Activated B cell treated with CpG ODN at 0.5 μM for 24 hours (primary cell): ENCODE data around the gene GPR137. TPM values are rescaled to one million over a fixed set of nuclear protein-coding genes. Genes with fewer than 3 reads are reported as not detected.

Experiments
- ATAC-seq: fragments of 200-7000 bp; cut with Tn5 transposase; one replicate; pipeline ENCODE4 v1.10.0; 2021; ENCODE audit warnings: low read depth, mild to moderate bottlenecking, moderate library complexity
- CTCF ChIA-PET: fragments of 350-600 bp; sonication (Branson Sonifier 250); formaldehyde crosslinking; loops from one replicate; lab custom pipeline; 2021; ENCODE audit warnings: antibody characterized with exemption; lab: Charles Lee
- POLR2A ChIA-PET: fragments of 350-600 bp; sonication (Branson Sonifier 250); formaldehyde crosslinking; loops from one replicate; lab custom pipeline; 2021; ENCODE audit warnings: antibody characterized with exemption; lab: Charles Lee
- DNase-seq: peaks from one replicate; pipeline ENCODE4 v3.0.0; 2022
- H3K27ac Mint-ChIP-seq: one replicate; pipeline ENCODE4 v1.8.0; 2020; ENCODE audit warnings: mixed read lengths
- H3K27me3 Mint-ChIP-seq: one replicate; pipeline ENCODE4 v1.8.0; 2021; ENCODE audit warnings: mixed read lengths
- H3K36me3 Mint-ChIP-seq: one replicate; pipeline ENCODE4 v1.8.0; 2021; ENCODE audit warnings: low read depth, mixed read lengths
- H3K4me1 Mint-ChIP-seq: one replicate; pipeline ENCODE4 v1.8.0; 2021; ENCODE audit warnings: mixed read lengths
- H3K4me3 Mint-ChIP-seq: one replicate; pipeline ENCODE4 v1.8.0; 2020; ENCODE audit warnings: mild to moderate bottlenecking, mixed read lengths
- H3K9me3 Mint-ChIP-seq: one replicate; pipeline ENCODE4 v1.8.0; 2020; ENCODE audit warnings: mixed read lengths
- intact Hi-C: fragments of 100-400 bp; cut with micrococcal nuclease; formaldehyde crosslinking; loops from one replicate; pipeline ENCODE4 v1.15.1; 2024
- total RNA-seq: library from RNA; stranded (reverse); gene quantifications from 2 replicates; pipeline ENCODE4 v1.2.3, GENCODE V29; 2022
- TF ChIP-seq, protein P1 (sequence below): fragments of 200-600 bp; IDR thresholded peaks from one replicate; pipeline ENCODE4 v1.8.0; 2022; ENCODE audit warnings: antibody characterized with exemption, mild to moderate bottlenecking

Gene GPR137
- total RNA-seq, 1 donor from 2014 or later: 53.1 TPM

DNA sequence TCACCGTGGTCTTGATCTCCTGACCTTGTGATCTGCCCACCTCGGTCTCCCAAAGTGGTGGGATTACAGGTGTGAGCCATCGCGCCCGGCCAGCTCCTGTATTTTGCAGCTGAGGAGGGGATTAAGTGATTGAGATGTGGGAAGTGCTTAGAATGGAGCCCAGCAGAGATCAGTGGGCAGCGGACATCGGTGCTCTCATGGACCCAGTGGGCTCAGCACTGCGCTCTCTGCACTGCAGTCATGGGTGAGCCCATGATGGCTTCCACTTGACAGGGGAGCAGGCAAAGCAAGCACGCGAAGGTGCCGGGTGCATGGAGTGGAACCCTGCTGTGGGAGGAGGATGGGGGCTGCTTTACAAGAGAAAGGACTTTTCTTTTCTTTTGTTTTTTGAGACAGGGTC is 45.2 kb downstream of the GPR137 start:
- peaks cover 27% of the 10 kb centered on the region for H3K4me1 Mint-ChIP-seq
- H3K4me3 Mint-ChIP-seq: no peak overlapping the region
- no peak overlapping the region for H3K27ac Mint-ChIP-seq
- TF ChIP-seq, protein P1, sequence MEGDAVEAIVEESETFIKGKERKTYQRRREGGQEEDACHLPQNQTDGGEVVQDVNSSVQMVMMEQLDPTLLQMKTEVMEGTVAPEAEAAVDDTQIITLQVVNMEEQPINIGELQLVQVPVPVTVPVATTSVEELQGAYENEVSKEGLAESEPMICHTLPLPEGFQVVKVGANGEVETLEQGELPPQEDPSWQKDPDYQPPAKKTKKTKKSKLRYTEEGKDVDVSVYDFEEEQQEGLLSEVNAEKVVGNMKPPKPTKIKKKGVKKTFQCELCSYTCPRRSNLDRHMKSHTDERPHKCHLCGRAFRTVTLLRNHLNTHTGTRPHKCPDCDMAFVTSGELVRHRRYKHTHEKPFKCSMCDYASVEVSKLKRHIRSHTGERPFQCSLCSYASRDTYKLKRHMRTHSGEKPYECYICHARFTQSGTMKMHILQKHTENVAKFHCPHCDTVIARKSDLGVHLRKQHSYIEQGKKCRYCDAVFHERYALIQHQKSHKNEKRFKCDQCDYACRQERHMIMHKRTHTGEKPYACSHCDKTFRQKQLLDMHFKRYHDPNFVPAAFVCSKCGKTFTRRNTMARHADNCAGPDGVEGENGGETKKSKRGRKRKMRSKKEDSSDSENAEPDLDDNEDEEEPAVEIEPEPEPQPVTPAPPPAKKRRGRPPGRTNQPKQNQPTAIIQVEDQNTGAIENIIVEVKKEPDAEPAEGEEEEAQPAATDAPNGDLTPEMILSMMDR: no peak
- intact Hi-C loops: loop anchor here (1.0 kb wide), 1 partner anchor 13 kb away; the partner anchor contains the start of gene PRDX5
- H3K36me3 Mint-ChIP-seq: peaks cover 2% of the 10 kb centered on the region
- H3K9me3 Mint-ChIP-seq: peaks cover 1% of the 10 kb centered on the region
- DNase-seq: no peak
- ChIA-PET CTCF (interaction anchor here (0.6 to 3.4 kb wide), 10 partner anchors 9 to 126 kb away, joined by 3 to 56 read pairs (median 6); partner anchors contain the start of genes CCDC88B, ESRRA, PRDX5 and TRMT112), POLR2A (interaction anchor here (0.8 to 3.1 kb wide), 4 partner anchors 10 to 89 kb away, joined by 5 to 77 read pairs (median 14); partner anchors contain the start of genes CCDC88B, FKBP2, PRDX5 and TRMT112)
- ATAC-seq: no peak
- H3K27me3 Mint-ChIP-seq: no peaks in the 10 kb centered on the region

DNA sequence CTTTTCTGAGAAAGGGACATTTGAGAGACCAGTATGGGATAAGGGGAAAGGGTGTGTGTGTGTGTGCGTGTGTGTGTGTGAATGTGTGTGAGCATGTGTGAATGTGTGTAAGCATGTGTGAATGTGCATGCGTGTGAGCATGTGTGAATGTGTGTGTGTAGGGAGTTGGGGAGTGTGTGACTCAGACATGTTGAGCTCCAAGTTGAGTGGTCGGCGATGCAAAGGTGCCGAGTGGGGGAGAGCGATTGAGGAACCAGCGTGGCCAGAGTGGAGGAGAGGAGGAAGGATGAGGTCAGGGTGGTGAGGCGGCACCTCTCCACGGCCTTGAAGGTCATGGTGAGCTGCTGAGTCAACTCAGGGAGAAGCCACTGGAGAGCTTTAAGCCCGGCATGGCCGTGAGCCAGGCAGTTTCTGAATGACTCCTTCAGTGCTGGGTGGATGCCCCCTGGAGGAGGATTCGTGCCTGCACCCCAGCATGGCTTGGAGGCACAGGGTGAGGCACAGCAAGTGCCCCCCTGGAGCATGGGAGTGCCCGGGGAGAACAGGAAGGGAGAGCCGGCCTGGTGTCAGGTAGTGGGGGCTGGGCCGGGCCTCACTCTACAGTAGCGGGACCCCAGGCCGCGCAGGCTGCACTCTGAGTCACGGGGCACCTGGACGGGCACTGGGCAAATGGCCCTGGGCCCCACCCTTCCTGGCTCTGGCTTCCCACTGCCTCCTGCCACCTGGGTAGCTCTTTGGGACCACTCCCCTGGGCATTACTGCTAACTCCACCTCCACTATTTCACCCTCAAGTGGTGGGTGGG is 46.1 kb downstream of the GPR137 start:
- ATAC-seq (peak; percentile 32), DNase-seq (peak; percentile 52)
- Mint-ChIP-seq H3K27me3 (no peaks in the 10 kb centered on the region), H3K27ac (peak overlapping the region; percentile 5), H3K9me3 (peaks cover under 1% of the 10 kb centered on the region), H3K4me1 (peaks cover 35% of the 10 kb centered on the region), H3K4me3 (peak overlapping the region; percentile 2), H3K36me3 (peaks cover 2% of the 10 kb centered on the region)
- TF ChIP-seq, protein P1: no peak
- CTCF ChIA-PET: interaction anchor here (0.6 to 3.4 kb wide), 11 partner anchors 8 to 357 kb away, joined by 3 to 56 read pairs (median 6); partner anchors contain the start of genes CCDC88B, ESRRA, PRDX5 and TRMT112
- intact Hi-C loops: loop anchor here (1.0 kb wide), 1 partner anchor 13 kb away; the partner anchor contains the start of gene PRDX5
- POLR2A ChIA-PET: interaction anchor here (0.5 to 3.1 kb wide), 7 partner anchors 9 to 90 kb away, joined by 5 to 77 read pairs (median 11); partner anchors contain the start of genes CCDC88B, ESRRA, FKBP2 and PRDX5

DNA sequence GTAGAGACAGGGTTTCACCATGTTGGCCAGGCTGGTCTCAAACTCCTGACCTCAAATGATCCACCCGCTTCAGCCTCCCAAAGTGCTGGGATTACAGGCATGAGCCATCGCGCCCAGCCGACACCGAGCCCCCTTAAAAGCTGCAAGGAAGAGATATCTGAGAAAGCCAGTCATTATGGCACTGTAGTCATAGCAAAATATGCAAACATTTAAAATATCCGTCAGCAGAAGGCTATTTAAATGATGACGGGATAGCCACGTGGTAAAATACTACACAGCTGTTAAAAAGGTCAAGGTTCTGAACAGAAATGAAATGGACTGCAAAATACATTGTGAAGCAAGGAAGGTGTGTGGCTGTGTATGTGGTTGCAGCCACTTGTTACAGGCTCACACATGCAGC is 47.9 kb downstream of the GPR137 start:
- Mint-ChIP-seq H3K27me3 (no peaks in the 10 kb centered on the region), H3K36me3 (peaks cover 11% of the 10 kb centered on the region), H3K4me3 (no peak overlapping the region), H3K27ac (no peak overlapping the region), H3K9me3 (no peaks in the 10 kb centered on the region), H3K4me1 (peaks cover 46% of the 10 kb centered on the region)
- intact Hi-C loops: no loop called here
- DNase-seq (no peak), ATAC-seq (no peak)
- ChIA-PET CTCF (interaction anchor here (2.2 to 3.3 kb wide), 3 partner anchors 16 to 29 kb away, joined by 13 to 14 read pairs (median 14); partner anchors contain the start of genes ESRRA, PRDX5 and TRMT112), POLR2A (interaction anchor here (0.6 to 2.9 kb wide), 4 partner anchors 9 to 1715 kb away, joined by 3 to 11 read pairs (median 6); no protein-coding TSS in a partner anchor)
- TF ChIP-seq, protein P1: no peak

DNA sequence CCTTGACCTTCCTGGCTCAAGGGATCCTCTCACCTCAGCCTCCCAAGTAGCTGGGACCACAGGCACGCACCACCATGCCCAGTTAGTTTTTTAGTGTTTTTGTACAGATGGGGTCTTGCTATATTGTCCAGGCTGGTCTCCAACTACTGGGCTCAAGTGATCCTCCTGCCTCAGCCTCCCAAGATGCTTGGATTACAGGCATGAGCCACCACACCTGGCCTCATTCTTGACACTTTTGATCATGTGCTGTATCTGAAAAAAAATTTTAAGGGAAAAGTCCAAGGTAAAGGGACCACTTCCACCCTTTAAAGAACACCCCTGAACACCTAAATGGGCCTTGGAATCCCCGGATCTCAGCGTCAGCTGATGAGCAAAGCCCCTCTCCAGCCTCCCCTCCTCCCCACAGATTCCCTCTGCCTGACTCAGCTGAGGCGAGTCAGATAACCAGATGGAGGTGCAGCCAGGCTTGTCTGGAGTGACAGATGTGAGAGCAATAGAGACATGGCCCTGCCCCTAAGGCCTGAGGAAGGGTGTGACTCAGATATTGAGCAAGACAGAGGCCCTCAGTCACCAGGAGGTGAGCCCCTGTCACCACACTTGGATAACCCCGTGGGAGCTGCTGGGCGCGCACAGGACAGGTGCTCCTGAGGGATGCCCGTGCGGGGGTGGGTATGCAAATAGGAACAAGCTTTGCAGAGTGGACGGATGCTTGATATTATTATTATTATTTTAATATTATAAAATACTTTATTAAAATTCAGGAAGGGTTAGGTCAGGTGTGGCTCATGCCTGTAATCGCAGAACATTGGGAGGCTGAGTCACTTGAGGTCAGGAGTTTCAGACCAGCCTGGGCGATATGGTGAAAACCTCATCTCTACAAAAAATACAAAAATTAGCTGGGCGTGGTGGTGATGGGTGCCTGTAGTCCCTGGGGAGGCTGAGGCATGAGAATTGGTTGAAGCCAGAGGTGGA is 49.4 kb downstream of the GPR137 start:
- ChIA-PET CTCF (interaction anchor here (0.9 to 2.2 kb wide), 5 partner anchors 18 to 114 kb away, joined by 5 to 15 read pairs (median 6); partner anchors contain the start of genes PRDX5 and TRMT112), POLR2A (interaction anchor here (0.6 to 2.9 kb wide), 17 partner anchors 9 to 1496 kb away, joined by 3 to 59 read pairs (median 3); partner anchors contain the start of genes BAD, ESRRA, FKBP2 and PPP1R14B)
- DNase-seq (peak; percentile 61), ATAC-seq (peak; percentile 79)
- H3K4me1 Mint-ChIP-seq: peaks cover 59% of the 10 kb centered on the region
- peak overlapping the region; percentile 75 for H3K4me3 Mint-ChIP-seq
- peak overlapping the region; percentile 92 for H3K27ac Mint-ChIP-seq
- H3K27me3 Mint-ChIP-seq: no peaks in the 10 kb centered on the region
- TF ChIP-seq, protein P1: no peak
- intact Hi-C loops: loop anchor here (1.0 to 2.0 kb wide), 3 partner anchors 17 to 30 kb away; partner anchors contain the start of genes ESRRA, PRDX5 and RPS6KA4
- no peaks in the 10 kb centered on the region for H3K9me3 Mint-ChIP-seq
- peaks cover 13% of the 10 kb centered on the region for H3K36me3 Mint-ChIP-seq
